ENCODE results near the gene GAR1.

GAR1 gene

GRCh38 chr4:109810552-109811387 is 4.8 kb upstream of the GAR1 start:
- Histone ChIP-seq H3K27ac (ENCODE audit: low read depth, low read length) (peak overlapping the region; percentile 55; the same call in 1 of the 2 replicates), H3K9ac (ENCODE audit: low read depth, low read length) (no peak overlapping the region), H3K9me3 (ENCODE audit: insufficient read depth, low read depth, low read length) (no peaks in the 10 kb centered on the region), H3K27me3 (ENCODE audit: insufficient read depth, low read length) (no peaks in the 10 kb centered on the region), H3K4me1 (ENCODE audit: insufficient read depth, low read length) (peaks cover 13% of the 10 kb centered on the region), H3K4me3 (ENCODE audit: low read length) (no peak overlapping the region), H3K36me3 (ENCODE audit: insufficient read depth, low read length) (no peaks in the 10 kb centered on the region)
- 61% methylated on average over 11 of the region's 11 CpGs for WGBS

GRCh38 chr4:109811707-109812106 is 3.9 kb upstream of the GAR1 start:
- no peaks in the 10 kb centered on the region for H3K27me3 ChIP-seq (ENCODE audit: insufficient read depth, low read length)
- WGBS, result 100% methylated on average over 3 of the region's 3 CpGs
- peaks cover 14% of the 10 kb centered on the region for H3K4me1 ChIP-seq (ENCODE audit: insufficient read depth, low read length)
- no peak overlapping the region for H3K27ac ChIP-seq (ENCODE audit: low read depth, low read length)
- no peaks in the 10 kb centered on the region for H3K36me3 ChIP-seq (ENCODE audit: insufficient read depth, low read length)
- no peak overlapping the region for H3K4me3 ChIP-seq (ENCODE audit: low read length)
- H3K9ac ChIP-seq (ENCODE audit: low read depth, low read length), result no peak overlapping the region
- H3K9me3 ChIP-seq (ENCODE audit: insufficient read depth, low read depth, low read length), result no peaks in the 10 kb centered on the region

GRCh38 chr4:109816082-109816442 is 500 bp downstream of the GAR1 start:
- WGBS, result under 1% methylated on average over 19 of the region's 19 CpGs
- Histone ChIP-seq H3K27me3 (ENCODE audit: insufficient read depth, low read length) (no peaks in the 10 kb centered on the region), H3K4me1 (ENCODE audit: insufficient read depth, low read length) (peaks cover 8% of the 10 kb centered on the region; the same call in 1 of the 2 replicates), H3K4me3 (ENCODE audit: low read length) (peak overlapping the region; percentile 94), H3K9ac (ENCODE audit: low read depth, low read length) (peak overlapping the region; percentile 94), H3K9me3 (ENCODE audit: insufficient read depth, low read depth, low read length) (no peaks in the 10 kb centered on the region), H3K36me3 (ENCODE audit: insufficient read depth, low read length) (peaks cover 41% of the 10 kb centered on the region), H3K27ac (ENCODE audit: low read depth, low read length) (peak overlapping the region; percentile 83)

DNA sequence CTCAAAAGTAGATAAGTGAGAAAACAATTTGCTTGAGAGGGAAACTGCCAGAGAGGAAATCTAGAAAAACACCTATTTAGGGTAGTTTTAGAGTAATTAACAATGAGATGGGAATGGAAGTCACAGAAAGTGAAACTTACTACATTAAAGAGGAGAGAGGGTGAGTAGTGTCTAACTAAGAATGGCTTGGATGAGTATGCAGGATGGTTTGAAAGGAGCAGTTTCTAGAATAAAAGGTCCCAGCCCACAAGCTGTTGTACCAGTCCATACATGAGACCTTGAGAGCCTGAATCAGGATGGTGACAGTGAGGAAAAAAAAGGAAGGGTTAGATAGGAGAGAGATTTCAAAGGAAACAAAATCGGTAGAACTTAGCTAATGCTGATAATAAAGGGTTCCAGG is 1.3 kb downstream of the GAR1 start:
- Histone ChIP-seq H3K4me3 (ENCODE audit: low read length) (peak overlapping the region; percentile 94), H3K27me3 (ENCODE audit: insufficient read depth, low read length) (no peaks in the 10 kb centered on the region), H3K9ac (ENCODE audit: low read depth, low read length) (peak overlapping the region; percentile 94; the same call in 1 of the 2 replicates), H3K9me3 (ENCODE audit: insufficient read depth, low read depth, low read length) (no peaks in the 10 kb centered on the region), H3K36me3 (ENCODE audit: insufficient read depth, low read length) (peaks cover 49% of the 10 kb centered on the region), H3K4me1 (ENCODE audit: insufficient read depth, low read length) (peaks cover 6% of the 10 kb centered on the region; the same call in 1 of the 2 replicates), H3K27ac (ENCODE audit: low read depth, low read length) (no peak overlapping the region)
- 89% methylated on average over 1 of the region's 1 CpG for WGBS

DNA sequence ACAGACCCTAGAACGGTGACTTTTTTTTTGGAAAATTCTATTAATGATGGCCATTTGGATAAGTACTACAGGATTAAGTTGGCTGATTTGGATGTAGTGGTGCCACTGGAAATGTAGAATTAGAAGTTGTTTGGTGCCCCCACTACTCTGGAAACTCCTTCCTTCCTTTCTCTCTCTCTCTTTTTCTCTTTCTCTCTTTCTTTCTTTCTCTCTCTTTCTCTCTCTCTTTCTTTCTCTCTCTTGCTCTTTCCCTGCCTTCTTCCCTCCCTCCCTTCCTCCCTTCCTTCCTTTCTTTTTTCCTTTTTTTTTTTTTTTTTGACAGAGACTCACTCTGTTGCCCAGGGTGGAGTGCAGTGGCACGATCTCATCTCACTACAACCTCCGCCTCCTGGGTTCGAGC is 2.7 kb downstream of the GAR1 start:
- H3K9ac ChIP-seq (ENCODE audit: low read depth, low read length), result no peak overlapping the region
- H3K9me3 ChIP-seq (ENCODE audit: insufficient read depth, low read depth, low read length), result no peaks in the 10 kb centered on the region
- H3K36me3 ChIP-seq (ENCODE audit: insufficient read depth, low read length), result peaks cover 63% of the 10 kb centered on the region
- H3K27ac ChIP-seq (ENCODE audit: low read depth, low read length), result no peak overlapping the region
- WGBS, result 93% methylated on average over 4 of the region's 4 CpGs
- H3K27me3 ChIP-seq (ENCODE audit: insufficient read depth, low read length), result no peaks in the 10 kb centered on the region
- no peak overlapping the region for H3K4me3 ChIP-seq (ENCODE audit: low read length)
- H3K4me1 ChIP-seq (ENCODE audit: insufficient read depth, low read length), result peaks cover 6% of the 10 kb centered on the region; the same call in 1 of the 2 replicates

DNA sequence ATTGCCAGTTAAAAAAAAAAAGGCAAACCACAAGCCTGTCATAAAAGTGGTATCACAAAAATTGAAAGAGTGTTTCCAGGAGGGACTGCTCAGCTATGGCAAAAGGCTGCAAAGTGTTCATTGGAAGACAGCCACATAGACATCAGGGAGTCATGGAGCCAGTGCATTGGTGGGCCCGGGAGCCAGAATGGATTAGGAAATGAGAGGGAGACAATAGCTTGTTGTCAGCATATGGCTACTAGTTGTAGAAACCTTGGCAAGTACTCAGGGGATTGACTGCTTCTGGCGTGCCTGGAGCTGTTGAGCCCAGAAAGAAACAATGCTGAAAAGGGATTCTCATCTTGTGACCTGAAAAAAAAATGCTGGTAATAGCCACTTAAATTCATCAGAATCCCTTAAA is 5.0 kb downstream of the GAR1 start:
- Histone ChIP-seq H3K27me3 (ENCODE audit: insufficient read depth, low read length) (no peaks in the 10 kb centered on the region), H3K9me3 (ENCODE audit: insufficient read depth, low read depth, low read length) (no peaks in the 10 kb centered on the region), H3K36me3 (ENCODE audit: insufficient read depth, low read length) (peaks cover 86% of the 10 kb centered on the region), H3K9ac (ENCODE audit: low read depth, low read length) (no peak overlapping the region), H3K27ac (ENCODE audit: low read depth, low read length) (no peak overlapping the region), H3K4me1 (ENCODE audit: insufficient read depth, low read length) (peaks cover 6% of the 10 kb centered on the region; the same call in 1 of the 2 replicates), H3K4me3 (ENCODE audit: low read length) (no peak overlapping the region)
- 88% methylated on average over 2 of the region's 2 CpGs for WGBS

- peaks cover 6% of the 10 kb centered on the region; the same call in 1 of the 2 replicates for H3K4me1 ChIP-seq (ENCODE audit: insufficient read depth, low read length)
- WGBS, result no CpG with 5 or more reads among the region's 2 CpGs
- no peak overlapping the region for H3K4me3 ChIP-seq (ENCODE audit: low read length)
- H3K36me3 ChIP-seq (ENCODE audit: insufficient read depth, low read length), result peaks cover 87% of the 10 kb centered on the region
- H3K27me3 ChIP-seq (ENCODE audit: insufficient read depth, low read length), result no peaks in the 10 kb centered on the region
- no peaks in the 10 kb centered on the region for H3K9me3 ChIP-seq (ENCODE audit: insufficient read depth, low read depth, low read length)
- H3K27ac ChIP-seq (ENCODE audit: low read depth, low read length), result no peak overlapping the region
- H3K9ac ChIP-seq (ENCODE audit: low read depth, low read length), result no peak overlapping the region
These were observed 5.6 kb downstream of the GAR1 start for GRCh38 chr4:109821185-109821584.

- Histone ChIP-seq H3K9me3 (ENCODE audit: insufficient read depth, low read depth, low read length) (no peaks in the 10 kb centered on the region), H3K36me3 (ENCODE audit: insufficient read depth, low read length) (peaks cover 40% of the 10 kb centered on the region), H3K27ac (ENCODE audit: low read depth, low read length) (no peak overlapping the region), H3K4me3 (ENCODE audit: low read length) (no peak overlapping the region), H3K9ac (ENCODE audit: low read depth, low read length) (no peak overlapping the region), H3K27me3 (ENCODE audit: insufficient read depth, low read length) (no peaks in the 10 kb centered on the region), H3K4me1 (ENCODE audit: insufficient read depth, low read length) (no peaks in the 10 kb centered on the region)
These were observed 11.2 kb downstream of the GAR1 start for GRCh38 chr4:109826719-109827118.

DNA sequence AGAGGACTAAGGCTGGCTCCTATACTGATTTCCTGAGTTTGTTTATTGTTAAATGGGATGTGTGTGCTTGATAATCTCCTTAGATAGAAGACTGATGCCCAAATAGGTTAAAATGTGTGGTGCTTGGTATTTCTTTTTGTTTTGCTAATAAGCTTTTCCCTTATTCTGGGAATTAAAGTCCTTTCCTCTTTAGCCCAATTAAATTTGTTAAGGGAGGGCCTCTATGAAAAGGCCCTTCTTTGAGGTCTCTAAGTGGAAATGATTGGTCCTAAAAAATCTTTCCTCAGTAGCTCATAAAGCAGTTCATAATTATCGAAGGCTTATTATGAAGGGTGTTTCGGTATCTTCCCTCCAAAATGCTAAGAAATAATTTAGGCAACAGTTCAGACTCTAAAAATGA is 12.1 kb downstream of the GAR1 start, which contains the start of gene RRH:
RRH (plus strand) TSS at position 301 of the 400 bp plus-strand sequence; CDS start at position 357, 56 bp downstream.
- peaks cover 30% of the 10 kb centered on the region for H3K36me3 ChIP-seq (ENCODE audit: insufficient read depth, low read length)
- no peaks in the 10 kb centered on the region for H3K4me1 ChIP-seq (ENCODE audit: insufficient read depth, low read length)
- H3K9me3 ChIP-seq (ENCODE audit: insufficient read depth, low read depth, low read length), result no peaks in the 10 kb centered on the region
- WGBS, result 90% methylated on average over 2 of the region's 2 CpGs
- H3K27ac ChIP-seq (ENCODE audit: low read depth, low read length), result no peak within 1 kb of the TSS
- H3K27me3 ChIP-seq (ENCODE audit: insufficient read depth, low read length), result no peaks in the 10 kb centered on the region
- no peak within 1 kb of the TSS for H3K4me3 ChIP-seq (ENCODE audit: low read length)
- no peak within 1 kb of the TSS for H3K9ac ChIP-seq (ENCODE audit: low read depth, low read length)

DNA sequence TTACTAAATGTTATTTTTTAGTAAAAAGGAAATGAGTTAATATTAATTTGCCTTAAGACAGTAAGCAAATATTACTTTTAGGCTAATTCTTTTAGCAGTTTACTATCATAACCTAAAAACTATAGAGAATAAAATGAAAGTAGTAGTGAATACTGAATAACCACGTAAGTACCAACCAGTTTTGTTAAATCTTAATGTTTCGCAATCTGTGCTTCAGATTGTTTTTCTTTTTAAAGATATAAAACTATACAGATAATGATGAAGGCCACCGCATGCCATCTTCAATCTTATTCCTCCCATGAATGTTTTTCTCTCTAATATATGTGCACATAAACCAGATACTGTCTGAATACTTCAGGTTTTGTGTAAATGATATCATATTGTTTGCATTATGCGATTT is 18.2 kb downstream of the GAR1 start:
- Histone ChIP-seq H3K27me3 (ENCODE audit: insufficient read depth, low read length) (no peaks in the 10 kb centered on the region), H3K4me3 (ENCODE audit: low read length) (no peak overlapping the region), H3K9me3 (ENCODE audit: insufficient read depth, low read depth, low read length) (no peaks in the 10 kb centered on the region), H3K9ac (ENCODE audit: low read depth, low read length) (no peak overlapping the region), H3K27ac (ENCODE audit: low read depth, low read length) (no peak overlapping the region), H3K4me1 (ENCODE audit: insufficient read depth, low read length) (no peaks in the 10 kb centered on the region), H3K36me3 (ENCODE audit: insufficient read depth, low read length) (no peaks in the 10 kb centered on the region; the same call in 1 of the 2 replicates)
- WGBS, result 100% methylated on average over 1 of the region's 4 CpGs

DNA sequence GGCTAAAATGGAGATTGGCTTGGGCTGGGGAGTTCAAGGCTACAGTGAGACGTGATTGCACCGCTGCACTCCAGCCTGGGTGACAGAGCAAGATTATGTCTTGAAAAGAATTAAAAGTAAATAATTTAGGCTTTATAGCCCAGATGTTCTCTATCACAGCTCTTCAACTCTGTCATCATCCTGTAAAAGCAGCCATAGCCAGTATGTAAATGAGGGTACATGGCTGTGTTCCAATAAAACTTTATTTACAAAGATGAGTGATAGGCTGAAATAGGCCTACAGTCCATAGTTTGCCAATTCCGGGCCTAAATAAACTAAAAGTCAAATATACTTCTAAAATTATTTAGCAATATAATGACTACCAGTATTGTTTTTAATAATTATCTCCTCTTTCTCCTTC is 21.4 kb downstream of the GAR1 start:
- no peak overlapping the region for H3K4me3 ChIP-seq (ENCODE audit: low read length)
- no peaks in the 10 kb centered on the region for H3K27me3 ChIP-seq (ENCODE audit: insufficient read depth, low read length)
- no peaks in the 10 kb centered on the region for H3K4me1 ChIP-seq (ENCODE audit: insufficient read depth, low read length)
- H3K36me3 ChIP-seq (ENCODE audit: insufficient read depth, low read length), result no peaks in the 10 kb centered on the region
- H3K9ac ChIP-seq (ENCODE audit: low read depth, low read length), result no peak overlapping the region
- H3K9me3 ChIP-seq (ENCODE audit: insufficient read depth, low read depth, low read length), result no peaks in the 10 kb centered on the region
- WGBS, result 91% methylated on average over 2 of the region's 3 CpGs
- H3K27ac ChIP-seq (ENCODE audit: low read depth, low read length), result no peak overlapping the region
